Uterus (tissue), 4 donors: ENCODE measurements around the gene PLXNA2. TPM values are rescaled to one million over a fixed set of nuclear protein-coding genes. Genes with fewer than 3 reads are reported as not detected.

Experiments used
- DNase-seq, 2 donors: peaks; one replicate each; pipeline ENCODE4 v3.0.0-alpha.2; 2019 to 2020
- H3K27ac ChIP-seq, 2 donors: fragments of 200-600 bp; sonication (generic); 1 replicate in 1 of 2; 2 replicates in 1 of 2; pipeline ENCODE4 v1.5.1; 2016 to 2018
- H3K27me3 ChIP-seq, 2 donors: fragments of 200-600 bp; sonication (generic); one replicate each; pipeline ENCODE4 v1.5.1; 2018 to 2019; ENCODE audit warnings: control low read depth in 1 of 2
- H3K36me3 ChIP-seq, 2 donors: fragments of 200-600 bp; sonication (generic); one replicate each; pipeline ENCODE4 v1.5.1; 2019; ENCODE audit warnings: control low read depth in 1 of 2
- H3K4me1 ChIP-seq, 2 donors: fragments of 200-600 bp; sonication (generic); one replicate each; pipeline ENCODE4 v1.5.1; 2018 to 2019; ENCODE audit warnings: control low read depth in 1 of 2
- H3K4me3 ChIP-seq, 2 donors: fragments of 200-600 bp; sonication (generic); 1 replicate in 1 of 2; 2 replicates in 1 of 2; pipeline ENCODE4 v1.5.1; 2018 to 2019; ENCODE audit warnings: mild to moderate bottlenecking in 1 of 2
- H3K9me3 ChIP-seq, 2 donors: fragments of 200-600 bp; sonication (generic); one replicate each; pipeline ENCODE4 v1.5.1; 2019; ENCODE audit warnings: control low read depth in 1 of 2
- CTCF ChIP-seq, 4 experiments: fragments of 200-600 bp in 2 of 4; fragments of 450-650 bp in 2 of 4; sonication (generic) in 2 of 4; IDR thresholded peaks; one replicate each; pipeline ENCODE4 v1.5.1; 2016 to 2019; ENCODE audit warnings: antibody characterized with exemption in 4 of 4, mild to moderate bottlenecking in 2 of 4, moderate library complexity in 1 of 4
- POLR2A ChIP-seq, 2 donors: fragments of 450-650 bp; IDR thresholded peaks; one replicate each; pipeline ENCODE4 v1.6.1; 2016; ENCODE audit warnings: antibody characterized with exemption in 2 of 2, mild to moderate bottlenecking in 1 of 2, moderate library complexity in 1 of 2
- intact Hi-C: fragments of 100-400 bp; cut with DNase I; formaldehyde crosslinking; loops from one replicate; pipeline ENCODE4 v1.15.1; 2023; ENCODE audit warnings: low total_unique reads
- total RNA-seq, 4 donors: library from RNA; depleted of rRNA in 3 of 4; stranded (reverse); fragments of >200 nt in 3 of 4; gene quantifications; one replicate each; pipeline versions ENCODE4 v1.1.0 to v1.2.4, GENCODE V29; 2014 to 2023
- donor health status: DM: yes; HTN: yes; CAD: no.

Gene PLXNA2
- total RNA-seq, 4 donors from 2014 or later = 5.4 to 94.5 (median 9.5) TPM

DNA sequence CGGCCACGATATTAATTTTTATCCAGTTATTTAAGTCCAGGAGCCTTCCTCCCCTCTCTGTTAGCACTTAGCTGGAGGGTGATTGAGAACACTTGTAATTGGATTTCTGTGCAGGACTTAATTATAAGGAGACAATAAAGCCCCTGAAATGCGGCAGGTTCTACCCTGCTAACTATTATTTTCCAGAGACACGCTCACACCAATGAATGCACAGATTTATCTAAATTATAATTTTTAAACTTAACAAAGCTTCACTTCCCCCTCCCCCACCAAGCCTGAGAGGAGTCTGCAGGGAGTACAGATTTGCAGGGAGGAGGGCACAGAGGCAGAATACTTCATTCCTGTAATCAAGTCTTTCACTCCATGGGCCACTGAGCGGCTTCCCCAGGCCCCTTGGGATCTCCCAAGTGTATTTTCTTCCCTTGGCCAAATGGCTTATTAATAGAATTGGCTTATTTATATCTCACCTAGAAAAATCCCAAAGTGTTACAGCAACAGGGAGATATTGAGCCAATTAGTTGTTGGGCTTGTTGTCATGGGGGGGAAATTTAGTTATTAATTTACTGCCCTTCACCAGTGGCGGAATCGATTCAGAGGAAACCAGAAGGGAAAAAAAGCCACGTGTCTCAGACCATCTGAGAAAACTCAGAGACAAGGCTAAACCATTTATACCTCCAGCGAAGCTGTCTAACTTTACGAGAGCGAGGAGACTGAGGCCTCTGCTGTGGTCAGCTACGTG is 234.3 kb downstream of the PLXNA2 start:
- Histone ChIP-seq H3K4me3 (no peak overlapping the region), H3K9me3 (no peaks in the 10 kb centered on the region), H3K36me3 (no peaks in the 10 kb centered on the region), H3K27ac (no peak overlapping the region), H3K27me3 (no peaks in the 10 kb centered on the region), H3K4me1 (no peaks in the 10 kb centered on the region)
- TF ChIP-seq CTCF (IDR thresholded peaks at IDR 0.05) (no peak), POLR2A (IDR thresholded peaks at IDR 0.05) (no peak)
- intact Hi-C loops = no loop called here
- no peak for DNase-seq

GRCh38 chr1:208009303-208009702 is 234.9 kb downstream of the PLXNA2 start:
- Histone ChIP-seq H3K4me3 (no peak overlapping the region), H3K27ac (no peak overlapping the region), H3K4me1 (no peaks in the 10 kb centered on the region), H3K27me3 (no peaks in the 10 kb centered on the region), H3K9me3 (no peaks in the 10 kb centered on the region), H3K36me3 (no peaks in the 10 kb centered on the region)
- no peak for DNase-seq
- intact Hi-C loops = no loop called here
- no peak for TF ChIP-seq POLR2A (IDR thresholded peaks at IDR 0.05)
- TF ChIP-seq CTCF (IDR thresholded peaks at IDR 0.05) = no peak

DNA sequence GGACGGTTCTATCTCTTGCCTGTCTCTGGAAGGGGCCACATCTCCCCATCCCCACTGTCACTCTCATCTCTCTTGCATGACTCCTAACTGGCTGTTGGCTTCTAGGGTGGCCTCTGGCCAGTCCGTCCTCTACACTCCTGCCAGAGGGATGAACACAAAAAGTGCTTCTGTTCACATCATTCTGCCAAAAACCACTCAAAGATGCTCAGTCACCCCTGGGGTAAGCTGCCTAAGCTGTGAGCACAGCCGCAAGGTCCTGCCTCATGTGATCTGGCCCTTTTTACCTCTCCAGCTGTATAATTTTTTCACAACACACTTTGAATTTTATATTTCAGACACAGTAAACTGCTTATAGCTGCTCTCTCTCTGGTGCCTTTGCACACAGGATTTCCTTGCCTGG is 235.7 kb downstream of the PLXNA2 start:
- Histone ChIP-seq H3K36me3 (no peaks in the 10 kb centered on the region), H3K27ac (no peak overlapping the region), H3K4me3 (no peak overlapping the region), H3K27me3 (no peaks in the 10 kb centered on the region), H3K4me1 (no peaks in the 10 kb centered on the region), H3K9me3 (no peaks in the 10 kb centered on the region)
- no peak for DNase-seq
- TF ChIP-seq CTCF (IDR thresholded peaks at IDR 0.05) (no peak), POLR2A (IDR thresholded peaks at IDR 0.05) (no peak)
- intact Hi-C loops = no loop called here

- Histone ChIP-seq H3K4me3 (no peak overlapping the region), H3K27ac (no peak overlapping the region), H3K9me3 (no peaks in the 10 kb centered on the region), H3K36me3 (no peaks in the 10 kb centered on the region), H3K4me1 (no peaks in the 10 kb centered on the region), H3K27me3 (no peaks in the 10 kb centered on the region)
- no peak for TF ChIP-seq POLR2A (IDR thresholded peaks at IDR 0.05)
- TF ChIP-seq CTCF (IDR thresholded peaks at IDR 0.05) = no peak
- DNase-seq = no peak
- intact Hi-C loops = no loop called here
Observed at GRCh38 chr1:208007938-208008342, 236.2 kb downstream of the PLXNA2 start.

DNA sequence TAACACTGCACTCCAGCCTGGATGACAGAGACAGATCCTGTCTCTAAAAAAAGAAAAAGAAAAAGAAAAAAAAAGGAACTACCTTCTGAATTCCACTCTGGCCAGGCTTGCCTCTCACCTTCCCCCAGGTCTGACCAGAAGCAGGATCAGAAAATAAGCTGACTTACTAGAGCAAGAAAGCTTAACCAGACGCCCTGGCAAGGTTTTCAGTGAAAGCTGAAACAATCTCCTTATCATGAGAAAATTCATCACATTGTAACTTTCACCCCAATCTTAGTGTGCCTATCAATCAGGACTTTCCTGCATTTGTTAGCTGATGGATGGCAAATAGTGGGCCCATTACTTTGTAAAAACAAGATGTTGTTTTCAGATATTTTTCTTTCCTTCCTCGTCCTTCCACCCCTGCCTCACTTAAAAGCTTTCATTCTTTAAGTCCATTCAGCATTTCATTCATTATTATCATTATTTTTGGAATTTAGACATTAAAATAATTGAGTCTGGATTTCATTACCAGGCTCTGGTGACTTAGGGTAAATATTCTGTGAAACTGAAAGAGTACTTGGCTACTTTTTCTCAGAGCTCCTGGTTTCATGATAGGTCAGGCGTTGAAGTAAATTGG is 236.8 kb downstream of the PLXNA2 start:
- no peak for TF ChIP-seq POLR2A (IDR thresholded peaks at IDR 0.05)
- no peak for TF ChIP-seq CTCF (IDR thresholded peaks at IDR 0.05)

More for the DNA sequence above, 236.8 kb downstream of the PLXNA2 start:
- H3K4me3 ChIP-seq = no peak overlapping the region
- no peaks in the 10 kb centered on the region for H3K9me3 ChIP-seq
- no peaks in the 10 kb centered on the region for H3K4me1 ChIP-seq
- intact Hi-C loops = no loop called here
- no peak overlapping the region for H3K27ac ChIP-seq
- H3K36me3 ChIP-seq = no peaks in the 10 kb centered on the region
- no peak for DNase-seq
- H3K27me3 ChIP-seq = no peaks in the 10 kb centered on the region
